KOPT-K1 (cell line): Measurements from ENCODE around the gene ALDH16A1.
"Not testable (repeated sequence)": the region's sequence is repeated elsewhere in the genome, so short reads cannot be mapped to it uniquely, and the experiment has no call there.

Source experiments
- H3K27ac ChIP-seq: fragments of 200-600 bp; sonication (generic); 2 replicates; pipeline ENCODE4 v1.5.1; 2016; ENCODE audit warnings: antibody characterized with exemption, mild to moderate bottlenecking, low read depth, low read length; ENCODE audit not compliant: poor library complexity, severe bottlenecking
- H3K36me3 ChIP-seq: fragments of 200-600 bp; sonication (generic); 2 replicates; pipeline ENCODE4 v1.5.1; 2017; ENCODE audit warnings: antibody characterized with exemption, mild to moderate bottlenecking, low read length, moderate library complexity; ENCODE audit not compliant: insufficient read depth
- H3K9me3 ChIP-seq: fragments of 200-600 bp; sonication (generic); 2 replicates; pipeline ENCODE4 v1.5.1; 2017; ENCODE audit warnings: antibody characterized with exemption, low read length, mild to moderate bottlenecking; ENCODE audit not compliant: insufficient read depth, poor library complexity, severe bottlenecking

ALDH16A1 gene

DNA sequence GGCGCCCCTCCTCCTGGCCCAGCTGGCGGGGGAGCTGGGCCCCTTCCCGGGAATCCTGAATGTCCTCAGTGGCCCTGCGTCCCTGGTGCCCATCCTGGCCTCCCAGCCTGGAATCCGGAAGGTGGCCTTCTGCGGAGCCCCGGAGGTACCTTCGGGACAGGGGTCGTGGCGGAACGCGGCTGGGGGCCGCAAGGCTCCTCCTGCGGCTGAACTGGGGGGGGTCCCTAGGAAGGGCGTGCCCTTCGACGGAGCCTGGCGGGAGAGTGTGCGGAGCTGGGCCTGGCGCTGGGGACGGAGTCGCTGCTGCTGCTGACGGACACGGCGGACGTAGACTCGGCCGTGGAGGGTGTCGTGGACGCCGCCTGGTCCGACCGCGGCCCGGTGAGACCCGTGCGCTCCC, 8.6 kb downstream of the ALDH16A1 start:
- peaks cover 48% of the 10 kb centered on the region for H3K36me3 ChIP-seq
- H3K27ac ChIP-seq = no peak overlapping the region
- H3K9me3 ChIP-seq = no peaks in the 10 kb centered on the region

DNA sequence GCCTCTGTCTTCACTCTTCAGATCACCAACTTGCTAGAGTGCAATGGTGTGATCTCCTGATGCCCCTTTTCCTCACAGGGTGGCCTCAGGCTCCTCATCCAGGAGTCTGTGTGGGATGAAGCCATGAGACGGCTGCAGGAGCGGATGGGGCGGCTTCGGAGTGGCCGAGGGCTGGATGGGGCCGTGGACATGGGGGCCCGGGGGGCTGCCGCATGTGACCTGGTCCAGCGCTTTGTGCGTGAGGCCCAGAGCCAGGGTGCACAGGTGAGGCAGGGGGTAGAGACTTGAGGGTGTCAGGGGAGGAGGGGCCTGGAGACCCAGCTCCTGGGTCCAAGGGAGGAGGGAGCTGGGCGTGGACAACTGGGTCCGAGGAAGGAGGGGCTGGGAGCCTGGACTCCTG, 9.5 kb downstream of the ALDH16A1 start:
- peaks cover 49% of the 10 kb centered on the region for H3K36me3 ChIP-seq

GRCh38 chr19:49463960-49464740, 11.1 kb downstream of the ALDH16A1 start:
- H3K27ac ChIP-seq = no peak overlapping the region
- H3K36me3 ChIP-seq = peaks cover 45% of the 10 kb centered on the region
- no peaks in the 10 kb centered on the region for H3K9me3 ChIP-seq

More for the DNA sequence above, 9.5 kb downstream of the ALDH16A1 start:
- Histone ChIP-seq H3K9me3 (no peaks in the 10 kb centered on the region), H3K27ac (no peak overlapping the region)

GRCh38 chr19:49465371-49465770, 12.3 kb downstream of the ALDH16A1 start:
- peaks cover 32% of the 10 kb centered on the region for H3K36me3 ChIP-seq
- no peak overlapping the region for H3K27ac ChIP-seq
- no peaks in the 10 kb centered on the region for H3K9me3 ChIP-seq

- no peak overlapping the region for H3K27ac ChIP-seq
- H3K9me3 ChIP-seq = no peaks in the 10 kb centered on the region
- peaks cover 27% of the 10 kb centered on the region for H3K36me3 ChIP-seq
These were observed 15.2 kb downstream of the ALDH16A1 start for GRCh38 chr19:49468199-49468598.

DNA sequence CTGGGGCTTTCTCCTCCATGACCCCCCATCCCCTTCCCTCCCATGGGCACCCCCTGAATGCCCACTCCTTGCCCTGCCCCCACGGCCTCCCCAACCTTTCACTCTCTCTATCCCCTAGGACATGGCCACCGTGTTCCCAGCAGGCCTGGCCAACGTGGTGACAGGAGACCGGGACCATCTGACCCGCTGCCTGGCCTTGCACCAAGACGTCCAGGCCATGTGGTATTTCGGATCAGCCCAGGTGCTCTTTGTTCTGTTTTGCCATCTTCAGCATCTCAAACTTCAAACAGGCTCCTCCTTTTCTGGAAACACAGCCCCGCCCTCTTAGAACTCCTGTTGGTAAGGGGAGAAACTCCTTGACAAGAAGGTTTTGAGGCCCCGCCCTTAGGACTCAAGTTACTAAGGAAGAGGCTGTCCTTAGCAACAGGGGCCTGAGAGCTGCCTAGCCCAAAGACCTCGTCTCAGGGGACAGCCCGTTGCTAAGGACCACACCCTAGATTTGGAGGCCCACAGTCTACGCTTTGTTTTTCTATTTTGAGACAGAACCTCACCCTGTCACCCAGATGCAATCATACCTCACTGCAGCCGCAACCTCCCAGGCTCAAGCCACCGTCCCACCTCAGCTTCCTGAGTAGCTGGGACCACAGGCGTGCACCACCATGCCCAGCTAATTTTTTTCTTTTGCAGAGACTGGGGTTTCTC, 15.9 kb downstream of the ALDH16A1 start:
- Histone ChIP-seq H3K9me3 (no peaks in the 10 kb centered on the region), H3K36me3 (peaks cover 27% of the 10 kb centered on the region), H3K27ac (no peak overlapping the region)

DNA sequence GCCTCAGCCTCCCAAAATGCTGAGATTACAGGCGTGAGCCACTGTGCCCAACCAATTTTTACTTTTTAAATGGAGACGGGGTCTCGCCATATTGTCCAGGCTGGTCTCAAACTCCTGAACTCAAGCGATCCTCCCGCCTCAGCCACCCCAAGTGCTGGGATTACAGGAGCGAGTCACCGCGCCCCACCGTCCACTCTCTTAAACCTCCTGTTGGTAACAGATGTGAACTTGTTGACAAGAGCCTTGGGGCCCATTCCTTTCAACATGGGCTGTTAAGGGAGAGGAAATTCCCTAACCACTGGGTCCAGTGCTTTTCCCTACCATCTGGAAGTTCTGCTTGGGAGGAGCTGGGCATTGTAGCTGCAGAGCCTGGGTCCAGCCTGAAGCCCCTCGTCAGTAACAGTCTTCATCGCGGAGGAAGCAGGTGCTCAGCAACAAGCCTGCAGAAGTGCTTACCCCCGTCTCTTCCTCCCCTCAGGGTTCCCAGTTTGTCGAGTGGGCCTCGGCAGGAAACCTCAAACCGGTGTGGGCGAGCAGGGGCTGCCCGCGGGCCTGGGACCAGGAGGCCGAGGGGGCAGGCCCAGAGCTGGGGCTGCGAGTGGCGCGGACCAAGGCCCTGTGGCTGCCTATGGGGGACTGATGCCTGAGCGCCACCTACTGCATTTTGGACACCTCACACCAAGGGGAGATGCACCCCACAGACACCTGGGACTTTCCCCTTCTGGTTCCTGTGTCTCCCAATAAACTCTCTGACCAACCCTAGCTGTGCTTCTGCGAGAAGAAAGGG, 17.0 kb downstream of the ALDH16A1 start:
- H3K9me3 ChIP-seq = no peaks in the 10 kb centered on the region
- peak overlapping the region; percentile 65 for H3K27ac ChIP-seq
- H3K36me3 ChIP-seq = peaks cover 18% of the 10 kb centered on the region

DNA sequence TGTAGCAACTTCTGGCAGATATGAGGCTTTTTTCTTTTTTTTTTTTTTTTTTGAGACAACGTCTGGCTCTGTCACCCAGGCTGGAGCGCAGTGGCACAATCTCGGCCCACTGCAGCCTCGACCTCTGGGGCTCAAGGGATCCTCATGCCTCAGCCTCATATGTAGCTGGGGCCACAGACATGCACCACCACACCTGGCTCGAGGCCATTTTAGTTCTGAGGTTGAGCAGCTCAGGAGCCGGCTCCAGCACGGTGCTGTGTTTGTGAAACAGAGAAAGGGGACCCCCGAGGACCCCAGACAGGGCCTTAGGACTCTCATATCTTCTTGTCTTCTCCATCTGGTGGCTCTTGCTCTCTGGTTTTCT, 17.6 kb downstream of the ALDH16A1 start:
- Histone ChIP-seq H3K36me3 (peaks cover 13% of the 10 kb centered on the region; the same call in 1 of the 2 replicates), H3K27ac (peak overlapping the region; percentile 65), H3K9me3 (no peaks in the 10 kb centered on the region)

DNA sequence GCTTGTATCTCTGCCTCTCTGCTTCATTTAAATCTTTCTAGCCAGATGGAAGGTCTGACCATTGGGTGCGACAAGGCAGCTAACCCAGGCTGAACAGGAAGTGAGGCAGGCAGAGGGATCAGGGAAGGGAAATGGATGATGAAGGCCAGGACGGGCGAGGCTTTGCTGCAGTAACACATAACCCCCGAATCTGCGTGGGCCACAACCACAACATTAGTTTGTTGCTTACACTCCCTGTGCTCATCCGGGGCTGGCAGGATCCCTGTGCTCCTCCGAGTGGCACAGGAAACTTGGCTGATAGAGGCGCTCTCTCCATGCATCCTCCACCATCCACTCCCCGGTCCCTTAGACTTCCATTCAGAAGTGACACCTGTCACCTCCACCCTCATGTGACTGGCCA, 19.9 kb downstream of the ALDH16A1 start:
- Histone ChIP-seq H3K36me3 (no peaks in the 10 kb centered on the region), H3K9me3 (no peaks in the 10 kb centered on the region), H3K27ac (peak overlapping the region; percentile 85)

- H3K9me3 ChIP-seq, H3K36me3 ChIP-seq: not testable (repeated sequence)
- peak overlapping the region; percentile 85 for H3K27ac ChIP-seq
These were observed 20.5 kb downstream of the ALDH16A1 start for GRCh38 chr19:49473501-49473867.

DNA sequence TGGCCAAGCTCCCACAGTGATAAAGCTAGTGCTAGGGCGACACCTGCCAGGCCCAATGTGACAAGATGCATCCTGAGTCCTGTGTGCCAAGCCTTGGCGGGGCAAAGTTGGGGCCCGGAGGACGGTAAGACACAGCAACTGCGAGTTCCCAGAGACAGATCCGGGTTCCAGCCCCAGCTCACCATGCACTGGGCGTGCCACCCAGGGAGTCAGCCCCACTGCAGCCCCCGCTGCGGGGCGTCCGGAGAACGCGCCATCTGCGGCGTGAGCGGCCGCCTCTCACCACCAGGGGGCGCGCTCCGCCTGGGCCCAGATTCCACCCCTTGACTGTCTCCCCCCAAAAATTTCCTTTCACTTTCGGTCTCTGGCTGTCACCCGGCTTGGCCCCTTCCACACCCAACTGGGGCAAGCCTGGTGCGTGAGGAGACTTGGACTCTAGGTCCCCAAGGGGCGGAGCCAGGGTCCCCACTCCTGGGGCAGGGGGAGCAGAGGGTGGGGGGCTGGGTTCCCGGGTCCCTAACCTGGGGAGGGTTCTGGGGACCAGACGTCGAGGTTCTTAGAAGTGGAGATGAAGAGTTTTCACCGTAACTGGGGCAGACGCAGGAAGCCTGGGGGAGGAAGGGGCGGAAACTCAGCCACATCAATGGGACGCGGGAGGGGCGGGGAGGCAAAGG, 21.0 kb downstream of the ALDH16A1 start, which contains the start of gene FLT3LG:
Gene FLT3LG (plus strand): TSS at position 348 of the 674 bp plus-strand sequence. CDS start 425 bp downstream, outside the sequence.
- Histone ChIP-seq H3K9me3 (no peaks in the 10 kb centered on the region), H3K36me3 (no peaks in the 10 kb centered on the region), H3K27ac (peak within 1 kb of the TSS; percentile 85)

DNA sequence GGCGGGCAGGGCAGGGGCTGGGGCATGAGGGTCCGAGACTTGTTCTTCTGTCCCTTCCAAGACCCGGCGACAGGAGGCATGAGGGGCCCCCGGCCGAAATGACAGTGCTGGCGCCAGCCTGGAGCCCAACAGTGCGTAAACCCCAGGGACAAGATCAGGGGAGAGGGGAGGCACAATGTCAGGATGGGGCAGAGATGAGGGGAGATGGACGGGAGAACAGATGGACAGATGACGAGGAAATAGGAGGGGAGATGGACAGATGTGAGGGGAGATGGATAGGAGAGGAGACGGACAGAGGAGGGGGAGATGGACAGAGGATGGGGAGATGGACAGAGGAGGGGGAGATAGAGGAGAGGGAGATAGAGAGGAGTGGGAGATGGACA, 21.5 kb downstream of the ALDH16A1 start:
- Histone ChIP-seq H3K9me3 (no peaks in the 10 kb centered on the region), H3K36me3 (no peaks in the 10 kb centered on the region), H3K27ac (peak overlapping the region; percentile 85)

- peak overlapping the region; percentile 85 for H3K27ac ChIP-seq
- no peaks in the 10 kb centered on the region; the same call in 1 of the 2 replicates for H3K36me3 ChIP-seq
- no peaks in the 10 kb centered on the region for H3K9me3 ChIP-seq
These were observed 22.3 kb downstream of the ALDH16A1 start for GRCh38 chr19:49475191-49475917.
